H1 (cell line): ENCODE results near the gene OR9A2. TPM values are rescaled to one million over a fixed set of nuclear protein-coding genes. Genes with fewer than 3 reads are reported as not detected.

Experiments used
- CTCF ChIA-PET: fragments of 300-600 bp; sonication (Branson Sonifier 250); formaldehyde crosslinking; loops from one replicate; lab custom pipeline; 2021; ENCODE audit not compliant: partially characterized antibody; lab: Charles Lee
- POLR2A ChIA-PET: fragments of 300-600 bp; sonication (Branson Sonifier 250); formaldehyde crosslinking; loops from one replicate; lab custom pipeline; 2021; ENCODE audit warnings: inconsistent platforms; ENCODE audit not compliant: partially characterized antibody; lab: Charles Lee
- DNase-seq, 2 experiments: peaks; one replicate each; pipeline versions ENCODE4 v3.0.0 to v3.0.0-alpha.2; 2010 to 2022; ENCODE audit warnings: low spot score in 2 of 2, low read depth in 1 of 2, mixed read lengths in 1 of 2
- FAIRE-seq: peaks from 2 replicates; lab custom pipeline; 2011; peaks lifted over from hg19 to GRCh38; lab: Jason Lieb, UNC
- H2AFZ ChIP-seq: 2 replicates; pipeline ENCODE4 v1.8.1; 2012; ENCODE audit warnings: low read length, inconsistent platforms
- H2AK5ac ChIP-seq: 2 replicates; pipeline ENCODE4 v1.6.1; 2013; ENCODE audit warnings: low read depth, low read length
- H2BK120ac ChIP-seq: replicated peaks from 2 replicates; pipeline ENCODE3; 2013; ENCODE audit warnings: low read depth, low read length, inconsistent platforms
- H2BK12ac ChIP-seq: 2 replicates; pipeline ENCODE4 v1.6.1; 2013; ENCODE audit warnings: low read depth, low read length
- H2BK15ac ChIP-seq: 2 replicates; pipeline ENCODE4 v1.6.1; 2013; ENCODE audit warnings: low read length
- H2BK20ac ChIP-seq: 2 replicates; pipeline ENCODE4 v1.6.1; 2013; ENCODE audit warnings: low read length
- H2BK5ac ChIP-seq: 2 replicates; pipeline ENCODE4 v1.6.1; 2013; ENCODE audit warnings: low read depth, low read length
- H3K14ac ChIP-seq: 2 replicates; pipeline ENCODE4 v1.6.1; 2013; ENCODE audit warnings: inconsistent platforms; ENCODE audit not compliant: insufficient read length
- H3K18ac ChIP-seq: 2 replicates; pipeline ENCODE4 v1.6.1; 2013; ENCODE audit warnings: low read length; ENCODE audit errors: extremely low read depth
- H3K23ac ChIP-seq: 2 replicates; pipeline ENCODE4 v1.6.1; 2013; ENCODE audit warnings: inconsistent platforms; ENCODE audit not compliant: insufficient read length
- H3K23me2 ChIP-seq: 2 replicates; pipeline ENCODE4 v1.6.1; 2013; ENCODE audit warnings: low read depth, low read length
- H3K27ac ChIP-seq: 2 replicates; pipeline ENCODE4 v1.6.1; 2011; ENCODE audit warnings: low read depth, low read length, inconsistent platforms
- H3K27me3 ChIP-seq, 4 experiments: replicated peaks in 1 of 4; 1 replicate in 1 of 4; 2 replicates in 3 of 4; pipeline versions ENCODE4 v1.6.1 to v1.8.1; 2011 to 2013; ENCODE audit warnings: low read length in 3 of 4, mild to moderate bottlenecking in 3 of 4, inconsistent platforms in 2 of 4, mixed read lengths in 2 of 4, moderate library complexity in 1 of 4; ENCODE audit not compliant: control insufficient read depth in 3 of 4, insufficient read depth in 3 of 4; ENCODE audit errors: extremely low read depth in 1 of 4
- H3K36me3 ChIP-seq, 4 experiments: 2 replicates each; pipeline versions ENCODE4 v1.6.1 to v1.8.1; 2011 to 2013; ENCODE audit warnings: mild to moderate bottlenecking in 4 of 4, low read length in 3 of 4, moderate library complexity in 2 of 4, control low read depth in 1 of 4, inconsistent platforms in 1 of 4; ENCODE audit not compliant: insufficient read depth in 4 of 4, control insufficient read depth in 2 of 4
- H3K4ac ChIP-seq: replicated peaks from 2 replicates; pipeline ENCODE3; 2013; ENCODE audit warnings: low read length, low read depth, mixed read lengths, inconsistent platforms; ENCODE audit not compliant: insufficient read length
- H3K4me1 ChIP-seq, 4 experiments: replicated peaks in 1 of 4; 1 replicate in 1 of 4; 2 replicates in 3 of 4; pipeline versions ENCODE4 v1.6.1 to v1.8.1; 2011 to 2013; ENCODE audit warnings: low read length in 3 of 4, inconsistent platforms in 2 of 4, mixed read lengths in 1 of 4; ENCODE audit not compliant: insufficient read depth in 4 of 4, control insufficient read depth in 3 of 4
- H3K4me2 ChIP-seq, 2 experiments: 2 replicates each; pipeline versions ENCODE4 v1.6.1 to v1.8.1; 2011 to 2013; ENCODE audit warnings: low read depth in 2 of 2, low read length in 2 of 2, control low read depth in 1 of 2, inconsistent platforms in 1 of 2, mild to moderate bottlenecking in 1 of 2; ENCODE audit not compliant: insufficient read depth in 1 of 2
- H3K4me3 ChIP-seq, 4 experiments: fragments of 200-600, 300-600 bp in 1 of 4; sonication (generic), shearing (Covaris generic), sonication (Bioruptor Twin) in 1 of 4; 2 replicates each; pipeline versions ENCODE4 v1.5.1 to v1.8.1; 2011 to 2016; ENCODE audit warnings: low read length in 4 of 4, low read depth in 3 of 4, control low read depth in 2 of 4, inconsistent platforms in 2 of 4, mild to moderate bottlenecking in 2 of 4, mixed read lengths in 1 of 4, moderate library complexity in 1 of 4; ENCODE audit not compliant: insufficient read depth in 2 of 4; ENCODE audit errors: extremely low read depth in 1 of 4
- H3K56ac ChIP-seq: replicated peaks from 2 replicates; pipeline ENCODE3; 2013; ENCODE audit warnings: low read depth, mild to moderate bottlenecking, mixed read lengths, low read length, inconsistent platforms; ENCODE audit not compliant: insufficient read length
- H3K79me1 ChIP-seq: 2 replicates; pipeline ENCODE4 v1.6.1; 2013; ENCODE audit warnings: low read depth, low read length, control low read depth
- H3K79me2 ChIP-seq, 2 experiments: 2 replicates each; pipeline versions ENCODE4 v1.6.1 to v1.8.1; 2012 to 2013; ENCODE audit warnings: low read length in 2 of 2, mild to moderate bottlenecking in 2 of 2, inconsistent platforms in 1 of 2; ENCODE audit not compliant: insufficient read depth in 2 of 2, control insufficient read depth in 1 of 2
- H3K9ac ChIP-seq, 4 experiments: replicated peaks in 1 of 4; 1 replicate in 1 of 4; 2 replicates in 3 of 4; pipeline versions ENCODE4 v1.6.1 to v1.8.1; 2011 to 2013; ENCODE audit warnings: low read depth in 3 of 4, low read length in 3 of 4, control low read depth in 2 of 4, mild to moderate bottlenecking in 2 of 4, moderate library complexity in 2 of 4, inconsistent platforms in 1 of 4; ENCODE audit errors: extremely low read depth in 1 of 4
- H3K9me3 ChIP-seq, 2 experiments: 2 replicates each; pipeline versions ENCODE4 v1.6.1 to v1.8.1; 2012 to 2013; ENCODE audit warnings: mild to moderate bottlenecking in 2 of 2, moderate library complexity in 2 of 2, control low read depth in 1 of 2, inconsistent platforms in 1 of 2, low read depth in 1 of 2, low read length in 1 of 2, mixed read lengths in 1 of 2; ENCODE audit not compliant: insufficient read depth in 2 of 2
- H4K20me1 ChIP-seq, 2 experiments: replicated peaks in 1 of 2; 2 replicates each; pipeline versions ENCODE3 to v1.8.1; 2011 to 2013; ENCODE audit warnings: inconsistent platforms in 2 of 2, low read length in 2 of 2, mild to moderate bottlenecking in 1 of 2; ENCODE audit not compliant: insufficient read depth in 2 of 2, control insufficient read depth in 1 of 2
- H4K5ac ChIP-seq: 2 replicates; pipeline ENCODE4 v1.6.1; 2013; ENCODE audit warnings: low read length, low read depth, mixed read lengths, inconsistent platforms; ENCODE audit not compliant: insufficient read length
- H4K8ac ChIP-seq: 2 replicates; pipeline ENCODE4 v1.8.0; 2013; ENCODE audit warnings: mild to moderate bottlenecking, moderate library complexity, low read length, inconsistent platforms; ENCODE audit not compliant: insufficient read depth; ENCODE audit errors: extremely low read depth
- H4K91ac ChIP-seq: replicated peaks from 2 replicates; pipeline ENCODE3; 2013; ENCODE audit warnings: low read length, mixed read lengths, inconsistent platforms; ENCODE audit not compliant: insufficient read length
- FOSL1 ChIP-seq: IDR thresholded peaks from 2 replicates; pipeline ENCODE4 v1.6.1; 2011; ENCODE audit warnings: mild to moderate bottlenecking, low read depth, low read length, moderate library complexity; ENCODE audit not compliant: insufficient read depth
- JUN ChIP-seq: IDR thresholded peaks from 2 replicates; pipeline ENCODE4 v1.6.1; 2011; ENCODE audit warnings: low read depth, mild to moderate bottlenecking, improper control_type of control experiment, low read length
- KDM1A ChIP-seq: fragments of 200-600, 300-600 bp; sonication (generic); IDR thresholded peaks from 2 replicates; pipeline ENCODE4 v1.7.1; 2016; ENCODE audit warnings: mild to moderate bottlenecking, low read length, borderline replicate concordance
- NRF1 ChIP-seq: IDR thresholded peaks from 2 replicates; pipeline ENCODE4 v1.6.1; 2011; ENCODE audit warnings: mild to moderate bottlenecking, low read depth, low read length, improper control_type of control experiment
- RBBP5 ChIP-seq: IDR thresholded peaks from 2 replicates; pipeline ENCODE4 v1.7.1; 2012; ENCODE audit warnings: low read depth, mild to moderate bottlenecking, inconsistent platforms, low read length, moderate library complexity, borderline replicate concordance
- WGBS, 2 experiments: shearing (Covaris generic) in 1 of 2; methylation state at CpG; one replicate each; pipeline versions ENCODE4 v1.1.6 to v1.1.7; 2013 to 2015; ENCODE audit warnings: low lambda C conversion rate in 2 of 2, mixed read lengths in 2 of 2, inconsistent platforms in 1 of 2, low coverage in 1 of 2, missing lambda C conversion rate in 1 of 2; ENCODE audit not compliant: insufficient replicate concordance in 2 of 2, insufficient coverage in 1 of 2, insufficient read length in 1 of 2; ENCODE audit errors: extremely low coverage in 1 of 2, missing lambda C conversion rate in 1 of 2; 5-methylcytosine and 5-hydroxymethylcytosine counted together
- polyA plus RNA-seq, 7 experiments: library from polyadenylated mRNA; depleted of rRNA in 3 of 7; stranded (reverse) in 5 of 7; unstranded in 2 of 7; fragments of >200 nt in 5 of 7; fragments of 200-250 nt in 2 of 7; gene quantifications; 1 replicate in 5 of 7; 2 replicates in 1 of 7; 4 replicates in 1 of 7; pipeline versions ENCODE4 v1.2.1 to v1.2.3, GENCODE V29; 2011 to 2013; ENCODE audit warnings: missing spikeins in 2 of 7, mixed read lengths in 2 of 7
- total RNA-seq: library from RNA; stranded (reverse); fragmentation: NEBNext Ultra II Directional; extraction: Animal tissue kit (Norgen Biotek cat#: 25700); gene quantifications from 2 replicates; pipeline ENCODE4 v1.2.1, GENCODE V29; 2021

The OR9A2 gene
- total and polyA plus RNA-seq, 2 of the 8 experiments (the other 6 are each of a cell fraction or from before 2014, with no cell fraction given), result not detected

- no peaks in the 10 kb centered on the region; a peak in 1 of 4 replicates for H3K9me3 ChIP-seq
- no peak overlapping the region for H3K56ac ChIP-seq
- H3K36me3 ChIP-seq, result no peaks in the 10 kb centered on the region
- no peak overlapping the region for H2BK20ac ChIP-seq
- H4K91ac ChIP-seq, result no peak overlapping the region
- no peak for DNase-seq
- H2AK5ac ChIP-seq, result no peak overlapping the region
- no peak overlapping the region for H4K8ac ChIP-seq
- no peak overlapping the region for H3K23ac ChIP-seq
- CTCF ChIA-PET, result interaction anchor here (0.7 to 19.0 kb wide), 13 partner anchors 9 to 368 kb away, joined by 3 to 480 read pairs (median 10); partner anchors contain the start of gene TAS2R40
- H3K18ac ChIP-seq, result no peak overlapping the region
- H2BK12ac ChIP-seq, result no peak overlapping the region
- no peaks in the 10 kb centered on the region for H3K27me3 ChIP-seq
- H3K4ac ChIP-seq, result no peak overlapping the region
- H2AFZ ChIP-seq, result no peak overlapping the region
- no peak overlapping the region for H3K4me2 ChIP-seq
- no peak for FAIRE-seq
- no peaks in the 10 kb centered on the region for H3K4me1 ChIP-seq
- H3K4me3 ChIP-seq, result no peak overlapping the region
- no peaks in the 10 kb centered on the region for H4K20me1 ChIP-seq
- H3K79me2 ChIP-seq, result no peaks in the 10 kb centered on the region
- H3K14ac ChIP-seq, result no peak overlapping the region
- H4K5ac ChIP-seq, result no peak overlapping the region
- POLR2A ChIA-PET, result no interaction called here
- no peaks in the 10 kb centered on the region for H3K79me1 ChIP-seq
- H3K27ac ChIP-seq, result no peak overlapping the region
- H2BK120ac ChIP-seq, result no peak overlapping the region
- H2BK5ac ChIP-seq, result no peak overlapping the region
- no peak overlapping the region for H3K9ac ChIP-seq
- no peaks in the 10 kb centered on the region for H3K23me2 ChIP-seq
- no peak overlapping the region for H2BK15ac ChIP-seq
- WGBS, 2 experiments, result 83% methylated on average over 2 of the region's 2 CpGs; no CpG with 5 or more reads in 1 of the 2 experiments
- TF ChIP-seq NRF1 (no peak), KDM1A (no peak), FOSL1 (no peak), RBBP5 (no peak), JUN (no peak)
Measured at GRCh38 chr7:143000648-143001047, 26.3 kb downstream of the OR9A2 start.
